Daoy (cell line): ENCODE measurements around the gene FCAR. TPM values are rescaled to one million over a fixed set of nuclear protein-coding genes. Genes with fewer than 3 reads are reported as not detected.
"Not testable (repeated sequence)": the region's sequence is repeated elsewhere in the genome, so short reads cannot be mapped to it uniquely, and the experiment has no call there.

ENCODE experiments used
- DNase-seq: peaks from one replicate; pipeline ENCODE4 v3.0.0-alpha.2; 2015; ENCODE audit warnings: low read depth
- total RNA-seq: library from RNA; depleted of rRNA; stranded (reverse); fragments of >200 nt; shearing (Covaris generic); gene quantifications from 2 replicates; pipeline ENCODE4 v1.2.3, GENCODE V29; 2014

The FCAR gene
- total RNA-seq, 1 experiment from 2014 or later = not detected

- not testable (repeated sequence) for DNase-seq
These were observed 20.1 kb downstream of the FCAR start for GRCh38 chr19:54894106-54894505.

DNA sequence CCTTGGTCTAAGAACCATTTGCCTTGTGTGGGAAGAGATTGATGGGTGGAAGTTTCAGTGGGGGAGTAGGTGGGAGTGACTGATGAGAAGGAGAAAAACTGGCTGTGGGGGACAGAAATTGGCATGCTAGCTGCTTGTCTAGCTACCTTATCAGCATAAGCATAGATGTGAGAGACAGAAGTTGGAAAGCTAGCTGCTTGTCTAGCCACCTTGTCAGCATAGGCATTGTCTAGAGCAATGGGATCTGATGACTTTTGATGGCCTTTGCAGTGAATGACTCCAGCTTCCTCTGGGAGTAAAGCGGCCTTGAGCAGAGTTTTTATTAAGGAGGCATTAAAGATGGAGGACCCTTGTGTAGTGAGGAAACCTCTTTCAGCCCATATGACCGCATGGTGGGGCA lies 22.0 kb downstream of the FCAR start:
- DNase-seq = no peak

GRCh38 chr19:54898685-54899084 lies 24.6 kb downstream of the FCAR start:
- not testable (repeated sequence) for DNase-seq

- not testable (repeated sequence) for DNase-seq
These were observed 25.6 kb downstream of the FCAR start for GRCh38 chr19:54899646-54900045.

DNA sequence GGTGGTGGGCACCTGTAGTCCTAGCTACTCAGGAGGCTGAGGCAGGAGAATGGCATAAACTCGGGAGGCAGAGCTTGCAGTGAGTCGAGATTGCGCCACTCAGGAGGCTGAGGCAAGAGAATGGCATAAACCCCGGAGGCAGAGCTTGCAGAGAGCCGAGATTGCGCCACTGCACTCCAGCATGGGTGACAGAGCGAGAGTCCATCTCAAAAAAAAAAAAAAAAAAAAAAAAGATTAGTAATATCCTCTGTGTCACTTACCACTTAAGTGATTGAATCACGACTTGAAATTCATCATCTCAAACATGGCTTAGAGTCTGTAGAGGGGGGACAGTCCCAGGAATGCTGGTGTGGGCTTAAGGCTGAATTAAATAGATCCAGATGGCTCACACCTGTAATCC lies 27.1 kb downstream of the FCAR start:
- DNase-seq = peak; percentile 50

DNA sequence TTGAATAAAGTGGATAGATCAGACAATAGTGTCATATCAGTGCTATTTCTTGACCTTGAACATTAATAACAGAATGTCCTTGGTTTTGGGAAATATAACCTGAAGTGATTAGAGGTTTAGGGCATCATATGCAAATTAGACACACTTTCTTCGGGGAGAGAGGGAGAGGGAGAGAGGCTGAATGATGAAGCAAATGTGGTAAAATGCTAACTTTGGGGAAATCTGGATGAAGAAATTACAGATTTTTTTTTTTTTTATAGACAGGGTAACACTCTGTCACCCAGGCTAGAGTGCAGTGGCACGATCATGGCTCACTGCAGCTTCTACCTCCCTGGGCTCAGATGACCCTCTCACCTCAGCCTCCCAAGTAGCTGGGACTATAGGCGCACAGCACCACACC lies 28.0 kb downstream of the FCAR start:
- DNase-seq = no peak

DNA sequence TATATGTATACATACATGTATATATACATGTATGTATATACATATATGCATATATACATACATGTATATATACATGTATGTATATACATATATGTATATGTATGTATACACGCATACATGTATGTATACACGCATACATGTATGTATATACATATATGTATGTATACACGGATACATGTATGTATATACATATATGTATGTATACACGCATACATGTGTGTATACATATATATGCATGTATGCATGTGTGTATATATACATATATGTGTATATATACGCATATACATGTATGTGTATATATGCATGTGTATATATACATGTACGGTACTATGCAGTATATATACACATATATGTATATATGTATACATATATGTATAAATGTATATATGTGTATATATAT lies 29.3 kb downstream of the FCAR start:
- DNase-seq = no peak

DNA sequence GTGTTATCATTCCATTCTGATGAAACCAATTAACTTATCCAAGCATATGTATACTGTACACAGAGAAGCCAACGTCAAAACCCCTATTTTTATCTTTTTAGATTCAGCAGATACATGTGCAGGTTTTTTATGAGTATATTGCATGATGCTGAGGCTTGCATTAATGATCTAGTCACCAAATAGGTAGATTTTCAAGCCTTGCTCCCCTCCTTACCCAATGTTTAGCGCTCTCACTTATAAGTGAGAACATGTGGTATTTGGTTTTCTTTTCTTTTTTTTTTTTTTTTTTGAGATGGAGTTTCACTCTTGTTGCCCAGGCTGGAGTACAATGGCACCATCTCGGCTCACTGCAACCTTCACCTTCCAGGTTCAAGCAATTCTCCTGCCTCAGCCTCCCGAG lies 30.2 kb downstream of the FCAR start:
- not testable (repeated sequence) for DNase-seq

DNA sequence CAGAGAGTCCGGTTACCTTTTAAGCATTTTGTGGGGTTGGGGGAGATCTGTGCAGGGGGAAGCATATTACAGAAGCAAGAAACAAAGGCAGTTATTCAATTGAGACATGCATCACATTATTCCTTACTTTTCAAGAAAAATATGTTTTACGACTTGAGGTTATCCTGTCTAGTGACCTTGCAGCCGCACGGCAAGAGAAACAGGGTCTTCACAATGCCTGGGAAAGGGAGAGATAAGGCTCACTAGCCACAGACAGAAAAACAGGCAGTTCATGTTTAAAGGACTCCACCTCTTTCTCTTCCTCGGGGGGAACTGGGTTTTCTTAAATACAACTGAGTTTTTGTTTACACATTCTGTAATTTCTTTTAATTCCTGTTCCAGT lies 31.4 kb downstream of the FCAR start:
- no peak for DNase-seq

DNA sequence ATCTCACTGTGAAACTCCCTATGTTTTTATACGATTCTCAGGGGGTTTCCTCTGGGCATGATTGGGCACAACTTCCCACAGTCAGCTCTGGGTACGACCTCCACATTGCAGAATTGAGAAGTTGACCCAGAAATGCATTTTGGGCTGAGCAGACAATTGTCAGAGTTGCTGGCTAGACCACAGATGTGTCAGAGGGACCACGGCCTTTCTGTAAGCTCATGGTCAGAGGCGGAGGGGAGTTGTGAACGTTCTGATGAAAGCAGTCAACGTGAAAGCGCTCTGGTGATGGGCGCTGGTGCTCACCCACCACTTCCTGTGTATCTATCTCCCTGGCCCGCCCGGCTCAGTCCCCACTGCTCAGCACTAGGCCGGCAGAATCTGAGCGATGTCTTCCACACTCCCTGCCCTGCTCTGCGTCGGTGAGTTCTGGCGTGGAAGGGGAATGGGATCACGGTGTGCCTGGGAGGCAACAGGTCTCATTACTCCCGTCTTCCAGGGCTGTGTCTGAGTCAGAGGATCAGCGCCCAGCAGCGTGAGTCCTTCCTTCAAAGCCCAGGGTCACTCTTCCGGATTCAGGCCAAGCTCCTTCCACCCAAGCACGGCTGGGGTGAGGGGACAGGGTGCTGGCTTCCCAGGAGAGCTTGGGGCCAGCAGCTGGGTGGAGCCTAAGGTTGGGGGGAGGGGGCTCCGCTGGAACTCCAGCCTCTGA lies 31.9 kb downstream of the FCAR start, which contains the start of gene NCR1:
NCR1 (plus strand) TSS at position 346 of the 709 bp plus-strand sequence; CDS start at position 386, 40 bp downstream.
- peak; percentile 68 for DNase-seq

DNA sequence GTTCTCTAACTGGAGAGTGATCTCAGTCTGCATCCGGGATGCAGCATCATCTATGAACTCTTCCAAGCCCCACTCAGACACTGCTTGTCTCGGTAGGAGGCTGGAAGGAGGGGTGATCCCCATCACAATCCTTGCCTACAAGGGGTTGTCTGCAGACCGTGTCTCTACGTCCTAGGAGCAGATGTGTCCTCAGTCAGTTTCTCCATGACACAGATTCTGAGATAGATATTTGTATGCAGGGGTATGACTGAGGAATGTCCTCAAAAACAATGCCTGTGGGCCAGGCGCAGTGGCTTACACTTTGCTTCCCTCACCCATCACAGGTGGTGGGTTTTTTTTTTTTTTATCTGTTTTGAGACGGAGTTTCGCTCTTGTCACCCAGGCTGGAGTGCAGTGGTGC lies 32.8 kb downstream of the FCAR start:
- DNase-seq = no peak

GRCh38 chr19:54907899-54908298 lies 33.9 kb downstream of the FCAR start:
- not testable (repeated sequence) for DNase-seq

DNA sequence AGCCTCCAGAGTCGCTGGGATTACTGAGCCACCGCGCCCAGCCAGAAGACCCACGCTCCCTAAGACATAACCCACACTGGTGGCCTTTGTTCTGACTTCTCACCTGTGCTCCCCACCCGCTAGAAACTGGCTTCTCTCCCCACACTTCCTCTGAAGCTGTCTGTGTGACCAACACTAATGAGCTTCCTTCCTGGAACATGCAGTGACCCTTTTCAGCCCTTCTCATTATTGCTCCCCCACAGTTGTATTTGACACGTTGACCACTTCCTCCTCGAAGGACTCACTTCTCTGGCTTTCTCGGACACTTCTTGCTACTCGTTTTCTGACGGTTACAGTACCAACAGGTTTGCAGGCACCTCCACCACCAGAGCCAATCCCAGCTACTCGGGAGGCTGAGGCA lies 42.8 kb downstream of the FCAR start:
- DNase-seq = no peak

DNA sequence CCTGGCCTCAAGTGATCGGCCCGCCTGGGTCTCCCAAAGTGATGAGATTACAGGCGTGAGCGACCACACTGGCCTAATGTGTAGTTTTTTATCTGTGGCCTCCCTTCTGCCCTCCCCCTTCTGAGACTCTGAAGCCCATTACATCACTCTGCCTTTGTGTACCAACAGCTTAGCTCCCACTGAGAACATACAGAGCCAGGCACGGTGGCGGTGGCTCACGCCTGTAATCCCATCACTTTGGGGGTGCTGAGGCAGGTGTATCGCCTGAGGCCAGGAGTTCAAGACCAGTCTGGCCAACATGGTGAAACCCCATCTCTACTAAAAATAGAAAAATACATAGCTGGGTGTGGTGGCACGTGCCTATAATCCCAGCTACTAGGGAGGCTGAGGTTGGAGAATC lies 44.5 kb downstream of the FCAR start:
- no peak for DNase-seq

DNA sequence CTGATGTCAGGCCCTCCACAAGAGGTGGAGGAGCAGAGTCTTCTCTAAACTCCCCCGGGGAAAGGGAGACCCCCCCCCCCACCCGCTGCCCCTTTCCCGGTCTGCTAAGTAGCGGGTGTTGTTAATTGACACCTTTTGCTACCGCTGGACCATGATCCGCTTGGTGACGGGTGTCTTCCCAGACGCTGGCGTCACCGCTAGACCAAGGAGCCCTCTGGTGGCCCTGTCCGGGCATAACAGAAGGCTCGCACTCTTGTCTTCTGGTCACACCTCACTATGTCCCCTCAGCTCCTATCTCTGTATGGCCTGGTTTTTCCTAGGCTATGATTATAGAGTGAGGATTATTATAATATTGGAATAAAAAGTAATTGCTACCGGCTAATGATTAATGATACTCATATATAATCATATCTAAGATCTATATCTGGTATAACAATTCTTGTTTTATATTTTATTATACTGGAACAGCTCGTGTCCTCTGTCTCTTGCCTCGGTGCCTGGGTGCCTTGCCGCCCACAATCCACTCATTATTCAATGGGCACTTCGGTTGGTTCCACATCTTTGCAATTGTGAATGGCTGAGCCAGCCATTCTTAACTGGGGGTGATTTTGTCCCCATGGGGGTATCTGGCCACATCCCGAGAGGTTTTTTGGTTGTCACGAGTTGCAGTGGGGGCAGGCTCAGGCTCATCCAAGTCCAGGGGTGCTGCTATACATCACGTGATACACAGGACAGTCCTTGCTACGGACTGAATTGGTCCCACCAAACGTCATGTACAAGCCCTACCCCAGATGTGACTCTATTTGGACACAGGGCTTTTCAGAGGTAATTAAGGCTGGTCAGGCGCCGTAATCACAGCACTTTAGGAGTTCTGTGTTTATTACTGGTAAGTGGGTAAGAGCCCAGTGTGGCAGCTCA lies 45.9 kb downstream of the FCAR start:
- DNase-seq = not testable (repeated sequence)

GRCh38 chr19:54921082-54921481 lies 47.0 kb downstream of the FCAR start:
- peak; percentile 54 for DNase-seq

GRCh38 chr19:54923276-54923675 lies 49.2 kb downstream of the FCAR start:
- DNase-seq = no peak

DNA sequence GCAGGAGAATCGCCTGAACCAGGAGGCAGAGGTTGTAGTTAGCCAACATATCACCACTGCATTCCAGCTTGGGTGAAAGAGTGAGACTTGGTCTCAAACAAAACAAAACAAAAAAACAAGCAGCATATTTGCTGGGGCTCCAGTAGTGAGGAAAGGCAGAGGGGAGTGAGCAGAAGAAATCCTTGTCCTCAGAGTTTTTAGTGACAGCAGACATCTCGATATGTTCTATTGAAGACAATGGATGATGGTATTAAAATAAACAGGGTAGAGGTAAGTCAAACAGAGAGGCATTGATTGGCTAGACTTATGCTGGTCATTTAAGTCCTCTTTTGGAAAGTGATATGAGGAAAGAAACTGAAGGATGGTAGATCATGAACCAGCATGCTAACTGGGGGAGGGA lies 54.3 kb downstream of the FCAR start:
- DNase-seq = no peak

- no peak for DNase-seq
These were observed 63.9 kb downstream of the FCAR start for GRCh38 chr19:54937926-54938325.

DNA sequence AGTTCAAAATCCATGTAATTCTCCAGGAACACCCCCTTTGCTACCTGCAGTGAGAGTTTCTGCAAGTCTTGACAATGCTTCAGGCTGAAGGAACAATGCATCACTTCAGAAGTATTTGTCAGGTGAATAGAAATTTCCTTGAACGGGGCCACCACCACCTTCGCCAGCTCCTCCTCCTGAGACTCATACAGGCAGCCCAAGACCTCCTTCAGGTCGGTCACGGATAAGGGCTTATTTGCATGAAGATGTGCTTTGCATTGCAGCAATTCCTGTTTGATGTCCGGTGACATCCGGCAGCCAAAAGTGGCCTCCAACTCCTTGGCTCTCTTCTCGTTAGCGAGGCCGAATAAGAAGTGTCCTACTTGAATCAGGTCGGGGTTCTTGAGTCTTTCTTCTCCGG lies 64.9 kb downstream of the FCAR start:
- DNase-seq = no peak

DNA sequence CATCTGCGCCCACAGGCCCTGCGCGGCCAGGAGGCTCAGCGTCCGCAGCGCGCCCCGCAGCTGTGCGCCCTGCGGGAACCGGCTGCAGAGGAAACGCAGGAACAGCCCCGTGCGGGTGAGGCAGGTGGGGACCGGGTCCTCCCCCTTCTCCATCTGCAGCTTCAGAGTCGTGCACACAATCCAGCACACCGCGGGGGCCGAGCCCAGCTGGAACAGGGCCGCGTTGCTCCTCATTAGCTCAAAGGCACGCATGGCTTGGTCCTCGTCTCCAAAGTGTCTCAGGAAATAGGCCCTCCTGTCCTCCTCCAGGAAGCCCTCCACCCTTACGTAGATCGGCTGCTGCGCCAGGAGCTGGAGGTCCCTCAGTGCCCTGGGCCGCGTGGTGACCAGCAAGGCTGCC lies 65.5 kb downstream of the FCAR start:
- DNase-seq = not testable (repeated sequence)
